ENCODE results near the gene KIRREL3.

GRCh38 chr11:126602349-126602940, 398.1 kb downstream of the KIRREL3 start:
- no peak for TF ChIP-seq EZH2 (IDR thresholded peaks at IDR 0.05; ENCODE audit: insufficient read depth, poor library complexity, severe bottlenecking)
- TF ChIP-seq EZH2phosphoT487 (IDR thresholded peaks at IDR 0.05; ENCODE audit: insufficient read depth, low read depth) = no peak
